Stimulated activated CD4-positive, alpha-beta T cell treated with anti-CD3 and anti-CD28 coated beads, Interleukin-4, amount 100 ng/mL, for 48 hours (primary cell): ENCODE data around the gene CYREN.
A peak's percentile ranks its signal among the peaks of the same experiment; 100 is the strongest.
"Not testable (repeated sequence)": the region's sequence is repeated elsewhere in the genome, so short reads cannot be mapped to it uniquely, and the experiment has no call there.

Experiments
- DNase-seq, 2 donors: peaks; one replicate each; pipeline ENCODE4 v3.0.0-alpha.2; 2020; ENCODE audit warnings: low read depth in 2 of 2

CYREN gene, protein sequence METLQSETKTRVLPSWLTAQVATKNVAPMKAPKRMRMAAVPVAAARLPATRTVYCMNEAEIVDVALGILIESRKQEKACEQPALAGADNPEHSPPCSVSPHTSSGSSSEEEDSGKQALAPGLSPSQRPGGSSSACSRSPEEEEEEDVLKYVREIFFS

DNA sequence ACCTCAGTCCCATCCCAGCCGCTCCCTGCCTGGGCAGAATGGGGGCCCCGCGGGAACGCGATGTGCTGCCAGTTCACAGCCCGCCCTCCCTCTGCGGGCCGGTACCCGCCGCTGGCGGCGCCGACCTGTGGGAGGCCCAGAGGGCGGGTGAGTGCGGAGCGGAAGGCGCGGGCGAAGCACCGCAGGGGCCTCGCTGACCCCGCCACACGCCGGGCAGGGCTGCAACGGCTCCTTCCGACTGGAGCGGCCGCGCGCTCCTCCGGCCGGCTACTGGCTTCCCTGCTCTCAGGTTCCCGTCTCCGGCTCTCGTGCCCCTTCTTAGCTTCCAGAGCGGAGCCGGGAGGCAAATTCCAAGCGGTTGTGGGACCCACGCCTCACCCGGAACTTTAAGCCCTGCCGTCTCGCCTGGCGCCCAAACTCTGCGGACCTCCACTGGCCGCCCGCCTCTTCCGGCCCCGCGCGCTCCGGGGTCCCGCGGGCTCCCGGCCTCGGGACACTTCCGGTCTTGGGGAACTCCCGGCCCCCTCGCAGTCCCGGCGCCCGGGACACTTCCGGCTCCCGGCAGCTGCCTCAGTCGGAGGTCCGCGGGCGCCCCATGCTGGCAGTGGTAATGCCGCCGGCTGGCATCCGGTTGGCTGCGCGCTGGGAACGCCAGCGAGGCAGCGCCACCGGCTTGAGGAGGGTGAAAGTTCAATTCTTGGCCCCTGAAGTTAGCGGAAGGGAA lies at the start of gene CYREN:
TSS of gene CYREN (minus strand) at position 434 of the 724 bp plus-strand sequence. CDS start 1,785 bp downstream, outside the sequence.
- peak; percentile 91 to 94 for DNase-seq

DNA sequence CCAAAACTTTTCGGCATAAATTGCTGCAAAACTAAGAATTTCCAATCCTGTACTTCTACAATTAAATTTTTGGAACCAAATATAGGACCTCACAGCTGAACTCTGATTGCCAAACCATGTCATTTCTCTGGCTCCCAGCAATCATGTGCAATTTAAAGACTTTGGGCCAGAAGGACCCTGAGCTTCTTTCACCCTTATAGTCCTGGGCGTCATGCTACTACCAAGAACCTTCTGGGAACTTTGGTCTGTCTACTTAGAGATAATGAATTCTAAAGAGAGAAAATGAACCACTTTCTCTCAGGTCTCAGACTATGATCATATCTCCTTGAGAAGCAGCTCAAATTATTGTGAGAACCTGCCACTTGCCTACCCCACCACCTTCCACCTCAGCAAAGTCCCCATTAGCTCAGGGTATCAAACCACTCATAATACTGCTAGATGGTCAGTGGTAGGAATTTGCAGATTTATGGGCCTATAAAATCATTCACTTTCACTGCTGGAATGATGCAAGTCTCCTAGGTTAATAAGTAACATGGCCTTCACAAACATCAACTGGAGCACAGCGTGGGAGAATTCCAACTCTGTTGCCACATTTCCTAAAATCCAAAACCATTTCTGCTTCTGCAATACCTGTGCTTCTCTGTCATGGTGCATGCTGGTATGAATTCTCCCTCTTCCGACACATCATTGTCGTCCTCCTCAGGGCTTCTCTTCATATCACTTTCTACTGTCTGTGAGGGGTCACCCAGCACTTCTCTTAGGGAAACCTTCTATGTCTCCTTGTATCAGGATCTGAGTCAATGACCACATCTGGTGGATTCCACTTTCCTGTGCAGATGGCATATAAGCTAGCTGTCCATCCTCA lies 47.4 kb upstream of the CYREN start:
- no peak for DNase-seq

DNA sequence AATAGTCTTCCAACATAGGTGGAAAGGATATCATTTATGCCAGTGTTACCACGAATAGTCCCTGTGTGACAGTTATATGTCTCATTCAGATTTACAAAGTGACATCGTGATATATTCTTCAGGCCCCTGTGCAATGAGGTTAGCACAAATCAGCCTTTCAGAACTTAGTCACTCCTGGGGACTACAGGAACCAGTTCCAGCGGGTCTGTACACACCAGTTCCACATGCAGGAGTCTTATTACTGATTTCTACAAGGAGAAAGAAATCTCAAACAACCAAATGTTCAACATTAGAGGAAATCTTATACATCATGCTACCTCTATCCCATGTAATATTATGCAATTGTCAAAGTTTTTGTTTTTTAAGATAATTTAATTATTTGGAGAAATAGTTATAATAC lies 45.2 kb upstream of the CYREN start:
- DNase-seq: no peak

DNA sequence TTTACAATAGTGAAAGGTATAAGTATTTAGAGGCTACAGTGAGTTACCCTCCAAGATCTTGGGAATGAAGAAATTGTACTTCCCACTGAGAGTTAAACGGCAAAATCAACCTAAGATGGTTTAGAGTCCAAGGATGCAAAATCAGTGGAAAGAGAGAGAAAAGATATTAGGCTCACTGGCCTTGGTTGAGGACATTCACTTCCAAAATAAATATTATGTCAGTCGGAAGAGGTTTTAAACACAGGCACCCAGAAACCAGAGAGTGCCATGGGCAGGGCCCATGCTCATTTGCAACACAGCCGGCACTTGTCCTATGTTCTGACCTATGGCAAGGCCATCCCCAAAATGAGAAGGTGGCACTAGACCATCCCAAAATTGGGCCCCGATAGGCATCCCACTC lies 44.7 kb upstream of the CYREN start:
- no peak for DNase-seq

DNA sequence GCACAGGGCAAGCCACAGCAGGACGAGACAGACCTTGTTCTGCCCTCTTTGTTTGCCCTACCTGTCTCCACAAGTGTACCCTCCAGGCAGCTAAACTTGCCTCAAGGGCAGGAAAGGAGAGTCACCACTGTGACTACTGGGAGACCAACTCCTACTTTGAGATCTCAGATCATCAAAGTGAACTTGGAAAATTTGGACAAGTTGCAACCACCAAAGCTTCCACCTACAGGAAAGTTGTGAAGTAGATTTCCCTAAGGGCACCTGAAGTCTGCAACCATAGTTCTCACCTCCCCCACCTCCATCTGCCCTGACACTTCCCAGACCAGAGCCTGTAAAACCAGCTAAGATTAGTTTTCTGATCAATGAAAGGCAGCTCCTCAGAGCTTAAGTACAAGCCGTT lies 43.3 kb upstream of the CYREN start:
- no peak for DNase-seq

DNA sequence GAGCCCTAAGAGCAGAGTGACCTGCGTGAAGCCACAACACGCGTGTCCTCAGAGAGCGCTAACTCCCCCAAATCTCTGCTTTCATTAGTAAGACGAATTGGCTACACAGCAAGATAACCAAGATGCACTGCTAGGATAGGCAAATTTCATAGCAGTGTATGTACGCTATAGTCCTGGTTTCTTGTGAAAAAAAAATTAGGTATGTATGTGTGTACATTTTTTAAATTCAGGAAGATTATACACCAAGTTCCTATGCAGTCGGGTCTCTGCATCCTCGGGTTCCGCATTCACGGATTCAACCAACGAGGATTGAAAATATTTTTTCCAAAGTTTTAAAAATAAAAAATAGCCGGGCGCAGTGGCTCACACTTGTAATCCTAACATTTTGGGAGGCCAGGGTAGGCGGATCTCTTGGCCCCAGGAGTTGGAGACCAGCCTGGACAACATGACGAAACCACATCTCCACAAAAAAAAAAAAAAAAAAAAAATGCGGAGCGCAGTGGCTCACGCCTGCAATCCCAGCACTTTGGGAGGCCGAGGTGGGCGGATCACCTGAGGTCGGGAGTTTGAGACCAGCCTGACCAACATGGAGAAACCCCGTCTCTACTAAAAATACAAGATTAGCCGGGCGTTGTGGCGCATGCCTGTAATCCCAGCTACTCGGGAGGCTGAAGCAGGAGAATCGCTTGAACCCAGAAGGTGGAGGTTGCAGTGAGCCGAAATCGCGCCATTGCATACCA lies 41.6 kb upstream of the CYREN start:
- DNase-seq: not testable (repeated sequence)

DNA sequence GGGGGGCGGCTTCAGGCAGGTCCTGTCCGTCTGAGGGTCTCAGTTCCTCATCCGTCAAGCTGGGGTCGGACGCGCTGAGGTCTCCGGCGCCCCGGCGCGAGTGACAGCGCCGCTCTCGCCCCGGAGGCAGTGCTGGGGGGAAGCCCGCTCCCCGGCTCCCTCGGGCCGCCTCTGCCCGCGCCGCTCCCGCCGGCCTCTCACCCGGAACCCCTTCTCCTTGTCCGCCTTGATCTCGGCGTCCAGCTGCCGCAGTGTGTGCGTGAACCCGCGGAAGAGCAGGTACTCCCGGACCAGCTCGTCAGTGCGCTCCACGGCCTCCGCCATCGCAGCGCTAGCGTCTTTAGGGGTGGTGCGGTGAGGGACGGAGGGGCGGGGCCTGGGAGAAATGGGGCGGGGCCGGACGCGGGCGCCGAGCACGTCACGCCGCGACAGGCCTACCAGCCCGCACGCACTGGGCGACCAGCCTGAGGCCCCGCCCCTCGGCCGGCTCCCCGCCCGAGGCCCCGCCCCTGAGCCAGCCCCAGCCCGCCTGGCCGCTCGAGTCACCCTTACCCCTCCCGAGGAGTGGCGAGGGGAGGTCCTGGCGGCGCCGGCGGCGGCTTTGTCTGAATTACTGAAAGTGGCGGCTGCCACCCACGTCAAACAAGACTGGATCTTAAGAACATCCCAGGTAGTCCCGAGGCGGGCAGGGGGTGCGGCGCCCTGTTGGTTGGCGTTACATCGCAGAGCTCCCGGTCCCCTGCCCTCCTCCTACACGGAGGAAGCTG lies 40.9 kb upstream of the CYREN start, which contains the start of gene WDR91:
TSS of gene WDR91 (minus strand) at position 348 of the 767 bp plus-strand sequence. CDS start at position 324, 24 bp downstream.
- peak; percentile 95 to 97 for DNase-seq

DNA sequence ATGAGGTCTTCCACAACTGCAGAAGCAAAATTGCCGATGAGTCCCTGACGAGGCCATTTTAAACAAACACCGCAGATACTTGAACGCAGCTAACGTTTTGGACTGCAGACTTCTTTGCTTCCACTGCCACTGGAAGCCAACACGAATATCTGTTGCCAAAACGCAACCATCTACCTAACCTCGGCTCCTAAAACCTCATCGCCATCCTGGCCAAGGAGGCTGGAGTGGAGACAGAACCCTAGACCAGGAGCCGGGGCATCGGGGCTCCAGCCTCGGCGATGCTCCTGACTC lies 40.3 kb upstream of the CYREN start:
- peak; percentile 4 for DNase-seq

DNA sequence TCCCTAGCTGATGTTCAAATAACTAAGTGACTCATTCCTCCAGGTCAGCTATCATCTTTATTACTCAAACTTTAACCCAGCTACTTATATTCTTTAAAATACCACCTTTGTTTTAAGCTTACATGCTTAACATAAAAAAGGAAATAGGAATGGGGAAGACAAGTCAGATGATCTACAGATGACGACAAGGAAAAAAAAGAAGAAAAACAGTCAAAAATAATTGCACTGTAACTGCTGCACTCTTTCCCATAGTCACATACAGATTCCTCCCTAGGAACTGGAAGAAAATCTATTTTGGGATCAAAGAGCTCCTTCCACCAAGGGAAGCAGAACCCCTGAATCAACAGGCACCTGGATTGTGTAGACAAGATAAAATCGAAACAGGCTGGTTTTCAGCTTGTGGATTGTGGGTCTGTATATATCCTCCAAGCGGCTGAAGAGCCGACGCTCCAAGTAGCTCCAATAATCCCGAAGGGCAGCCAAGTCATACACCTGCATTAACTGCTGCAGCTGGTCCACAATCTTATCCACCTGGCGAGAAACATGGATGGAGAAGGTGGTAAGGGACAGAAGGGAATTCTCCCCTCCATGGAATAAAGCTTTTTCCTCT lies 38.8 kb upstream of the CYREN start:
- DNase-seq: no peak

DNA sequence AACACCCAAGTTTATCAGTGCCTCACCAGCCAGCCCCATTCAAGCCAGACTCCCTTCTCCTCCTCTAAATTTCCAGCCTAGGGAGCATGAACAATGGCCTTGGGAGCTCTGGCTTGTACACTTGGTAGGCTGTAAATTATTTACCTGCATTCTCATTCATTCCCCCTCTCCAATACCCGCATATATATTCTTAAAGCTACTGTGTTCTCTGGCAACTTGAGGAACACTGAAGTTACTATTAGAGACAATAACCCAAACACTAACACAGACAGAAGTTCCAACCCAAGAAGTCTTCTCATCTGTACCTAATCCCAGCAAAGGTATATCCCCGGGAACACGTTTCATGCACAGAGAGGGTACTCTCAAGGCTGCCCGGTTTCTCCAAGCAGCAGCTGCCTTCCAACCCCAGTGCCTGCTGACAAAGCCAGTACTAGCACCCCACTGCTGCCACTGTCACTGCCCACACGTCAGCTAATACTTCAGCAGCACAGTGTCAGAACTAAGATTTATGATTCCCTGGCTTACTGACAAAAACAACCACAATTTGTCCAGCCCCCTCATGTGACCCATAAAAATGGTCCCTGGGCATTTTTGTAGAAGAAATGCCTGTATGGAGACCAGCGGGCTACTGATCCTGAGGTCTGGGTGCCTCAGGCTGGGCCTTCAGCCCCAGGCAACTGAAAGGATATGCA lies 37.7 kb upstream of the CYREN start:
- DNase-seq: no peak

DNA sequence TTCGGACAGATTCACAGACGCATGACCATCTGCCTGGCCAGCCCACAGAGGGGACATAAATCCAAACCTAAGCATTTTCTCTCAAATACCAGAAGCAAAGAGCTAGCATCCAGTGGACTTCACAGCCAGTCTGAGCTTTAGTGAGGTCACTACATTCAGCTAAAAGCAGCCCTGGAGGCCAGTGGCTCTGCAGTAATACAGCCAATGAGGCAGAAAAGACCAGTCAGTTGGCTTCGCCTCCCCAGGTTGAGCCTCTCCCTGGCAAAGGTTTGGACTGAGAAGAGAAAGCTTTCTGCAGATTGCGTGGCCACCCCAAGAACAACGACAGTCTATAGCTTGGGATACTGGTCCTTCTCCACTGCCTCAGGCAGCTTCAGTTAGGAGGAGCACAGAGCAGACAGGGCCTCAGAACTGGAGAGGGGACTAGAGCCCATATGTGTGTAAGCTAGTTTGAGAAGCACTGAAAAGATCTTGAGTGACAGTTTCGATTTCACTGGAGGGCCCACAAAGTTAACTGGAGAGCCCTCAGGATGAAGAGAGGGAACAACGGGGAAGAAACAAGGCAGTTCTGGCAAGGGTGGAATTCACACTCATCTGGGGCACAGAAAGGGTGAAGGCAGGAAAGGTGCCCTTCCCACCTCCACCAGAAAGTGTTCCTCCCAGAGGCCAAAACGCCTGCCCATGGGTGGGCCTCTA lies 37.0 kb upstream of the CYREN start:
- no peak for DNase-seq

DNA sequence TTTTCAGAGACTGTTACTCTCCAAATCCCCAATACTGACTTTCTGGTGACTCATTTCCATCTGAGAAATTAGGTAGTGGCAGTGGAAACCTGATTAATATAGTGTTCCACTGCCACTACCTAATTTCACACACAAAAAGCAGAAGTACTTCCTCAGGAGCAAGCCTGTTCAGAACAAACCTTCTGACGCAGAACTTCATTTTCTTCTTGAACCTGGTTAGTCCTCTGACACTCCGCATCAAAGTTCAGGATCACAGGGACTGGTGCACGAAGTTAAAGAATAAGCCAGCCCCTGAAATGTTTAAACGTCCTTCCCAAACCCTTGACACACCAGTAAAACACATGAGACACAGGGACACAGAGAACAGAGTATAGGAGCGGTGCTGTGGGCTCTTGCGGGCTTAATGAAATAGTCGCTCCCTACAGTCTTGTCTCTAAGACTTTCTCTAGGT lies 36.5 kb upstream of the CYREN start:
- DNase-seq: no peak

DNA sequence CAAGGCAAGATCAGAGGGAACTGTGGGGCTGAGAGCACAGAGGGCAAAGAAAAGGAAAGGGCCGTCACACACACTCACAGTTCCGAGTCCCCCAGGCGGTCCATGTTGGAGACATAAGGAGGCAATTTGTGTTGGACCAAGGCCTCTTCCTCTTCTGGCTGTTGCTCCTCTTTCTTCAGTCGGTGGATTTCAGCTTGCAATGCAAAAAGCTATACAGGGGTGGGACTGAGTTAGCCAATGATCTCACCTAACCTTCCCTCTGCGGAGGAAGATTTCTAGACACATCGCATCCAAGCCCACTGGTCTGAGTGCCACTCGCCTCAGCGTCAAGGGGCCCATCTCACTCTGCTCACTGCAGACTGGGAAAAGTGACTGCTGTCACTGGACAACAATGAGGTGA lies 35.3 kb upstream of the CYREN start:
- no peak for DNase-seq

DNA sequence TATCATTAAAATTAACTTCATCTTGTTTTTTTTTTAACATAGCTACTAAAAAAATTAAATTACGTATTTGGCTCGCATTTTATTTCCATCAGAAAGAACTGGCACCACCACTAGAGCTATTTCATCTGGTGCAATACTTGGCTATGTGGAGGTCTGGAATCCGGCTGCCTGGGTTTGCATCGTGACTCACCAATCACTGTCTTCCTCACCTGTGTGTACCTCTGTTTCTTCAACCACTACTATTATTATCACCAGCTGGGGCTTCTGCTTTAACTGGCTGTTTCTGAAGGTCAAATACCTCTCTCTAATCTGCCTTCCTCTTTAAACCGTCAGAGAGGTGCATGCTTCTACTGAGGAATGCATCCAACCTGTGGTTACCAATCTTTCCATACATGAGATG lies 34.4 kb upstream of the CYREN start:
- no peak for DNase-seq

DNA sequence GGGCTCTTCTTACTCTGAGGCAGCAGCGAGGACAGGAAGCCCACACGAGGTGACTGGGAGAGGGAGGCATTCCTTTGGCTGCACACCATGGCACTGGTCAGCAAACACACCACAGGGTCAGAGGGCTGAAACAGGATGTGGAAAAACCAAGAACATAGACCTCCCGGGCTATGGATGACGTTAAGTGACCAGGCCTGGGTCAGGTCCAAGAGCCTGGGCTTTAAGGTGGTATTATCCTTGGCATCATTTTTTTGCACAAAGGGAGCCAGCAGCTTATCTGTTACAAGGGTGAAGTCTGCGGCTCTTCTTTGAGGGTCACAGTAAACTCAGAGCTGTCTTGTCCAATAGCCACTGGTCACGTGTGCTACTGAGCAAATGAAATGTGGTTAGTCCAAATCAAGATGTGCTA lies 33.8 kb upstream of the CYREN start:
- no peak for DNase-seq

DNA sequence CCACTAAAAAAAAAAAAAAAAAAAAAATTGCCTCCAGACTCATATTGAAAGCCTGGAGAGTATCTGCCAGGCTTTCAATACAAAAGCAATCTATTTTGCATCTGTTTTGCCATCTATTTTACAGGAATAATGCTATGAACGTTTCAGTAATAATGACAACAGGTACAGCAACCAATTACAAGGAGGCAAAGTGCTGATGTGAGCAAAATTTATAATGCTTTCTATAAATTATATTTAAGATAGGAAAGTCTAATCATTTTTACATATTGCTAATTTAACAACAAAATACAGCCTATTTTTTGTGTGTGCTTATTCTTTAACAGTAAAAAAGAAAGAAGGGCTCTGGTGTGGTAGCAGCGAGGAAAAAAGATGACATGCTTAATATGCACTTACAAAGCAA lies 30.8 kb upstream of the CYREN start:
- no peak for DNase-seq

DNA sequence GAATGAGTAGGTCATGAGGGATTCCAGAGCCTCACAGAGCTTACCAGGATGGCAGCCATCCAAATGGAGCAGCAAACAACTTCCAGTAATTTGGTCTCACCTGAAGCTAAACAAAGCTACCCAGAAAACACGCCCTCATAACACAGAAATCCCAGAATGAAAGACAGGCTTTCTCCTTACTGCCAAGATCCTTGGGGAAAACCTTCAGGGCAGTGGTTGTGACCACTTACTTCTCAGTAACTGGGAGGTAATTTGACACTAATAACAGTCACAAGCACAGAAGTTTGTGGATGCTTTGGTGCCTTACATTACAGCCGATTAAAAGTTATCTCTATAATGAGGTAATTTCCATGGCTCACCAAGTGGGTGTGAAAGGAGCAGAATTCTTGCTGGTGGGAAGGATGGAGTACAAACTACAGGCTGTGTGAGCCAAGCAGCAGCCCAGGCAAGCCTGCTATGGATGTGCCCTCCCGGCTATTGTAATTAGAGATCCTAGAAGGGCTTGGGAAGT lies 30.4 kb upstream of the CYREN start:
- no peak for DNase-seq

DNA sequence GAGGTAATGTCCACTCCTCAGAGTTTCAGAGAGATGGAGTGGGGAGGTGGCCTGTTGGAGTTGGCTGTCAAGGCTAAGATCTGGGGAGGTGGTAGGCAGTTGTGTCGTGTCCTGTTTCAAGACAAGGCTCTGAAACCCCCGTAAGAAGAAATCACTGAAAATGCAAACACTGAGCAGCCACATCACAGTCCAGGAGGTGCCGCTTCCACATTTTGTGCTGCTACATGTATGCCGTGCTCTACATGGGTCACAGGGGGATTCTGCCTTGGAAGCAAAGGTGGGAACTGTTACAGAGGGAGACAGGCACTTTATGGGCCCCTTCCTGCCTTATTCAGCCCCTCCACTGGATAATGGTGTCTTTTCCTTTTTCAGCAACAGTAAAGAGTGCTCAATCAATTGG lies 28.9 kb upstream of the CYREN start:
- DNase-seq: no peak

DNA sequence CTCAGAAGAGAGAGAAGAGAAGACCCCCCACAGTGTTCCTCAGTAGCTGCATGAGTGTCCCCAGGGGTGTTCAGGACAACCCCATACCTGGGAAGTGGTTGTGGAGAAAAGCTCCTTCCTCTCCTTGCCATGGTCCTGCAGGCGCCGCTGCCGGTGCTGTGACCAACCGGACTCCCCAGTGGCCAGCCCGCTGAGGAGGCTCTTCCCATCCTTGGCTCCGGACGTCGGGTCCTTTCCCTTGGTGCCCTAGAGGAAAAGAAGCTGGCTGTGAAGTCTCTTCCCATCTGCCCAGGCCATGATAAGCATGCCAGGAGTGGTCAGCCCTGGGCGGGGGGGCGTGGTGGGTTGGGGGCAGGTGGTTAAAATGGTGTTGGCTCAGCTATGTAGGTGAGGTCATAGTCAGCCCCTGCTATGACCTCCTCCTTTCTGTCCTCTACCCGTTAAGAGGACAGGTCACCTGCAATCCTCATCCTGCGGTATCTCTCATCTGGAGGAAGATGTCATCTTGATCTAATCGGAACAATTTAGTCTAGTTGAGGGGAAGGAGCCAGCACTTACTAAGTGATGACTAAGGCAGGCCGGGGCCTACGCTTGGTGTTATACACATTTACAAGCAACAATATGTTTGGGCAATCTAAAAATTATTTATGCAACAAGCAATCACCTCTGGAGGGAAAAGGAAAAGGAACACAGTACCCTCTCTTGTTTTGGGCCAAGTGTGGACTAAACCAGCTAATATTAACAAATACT lies 27.6 kb upstream of the CYREN start:
- DNase-seq: no peak
